Activated CD8-positive, alpha-beta memory T cell treated with anti-CD3 and anti-CD28 coated beads for 48 hours (primary cell): ENCODE data around the gene TEP1.
"Not testable (repeated sequence)": the region's sequence is repeated elsewhere in the genome, so short reads cannot be mapped to it uniquely, and the experiment has no call there.

Experiments
- DNase-seq, 3 experiments: peaks; one replicate each; pipeline ENCODE4 v3.0.0-alpha.2; 2020; ENCODE audit warnings: low read depth in 2 of 3, low spot score in 2 of 3

The TEP1 gene

GRCh38 chr14:20391505-20391904 is 21.8 kb downstream of the TEP1 start:
- DNase-seq = no peak

GRCh38 chr14:20388159-20388558 is 25.1 kb downstream of the TEP1 start:
- no peak for DNase-seq

- DNase-seq = no peak
These were observed 25.7 kb downstream of the TEP1 start for GRCh38 chr14:20387576-20387975.

GRCh38 chr14:20386276-20386855 is 26.9 kb downstream of the TEP1 start:
- DNase-seq = no peak

- DNase-seq = no peak
These were observed 28.4 kb downstream of the TEP1 start for GRCh38 chr14:20384886-20385285.

- DNase-seq = no peak
These were observed 29.0 kb downstream of the TEP1 start for GRCh38 chr14:20384321-20384720.

- DNase-seq = no peak
These were observed 29.7 kb downstream of the TEP1 start for GRCh38 chr14:20383636-20384035.

- DNase-seq = no peak
These were observed 30.3 kb downstream of the TEP1 start for GRCh38 chr14:20383032-20383431.

GRCh38 chr14:20382526-20382925 is 30.8 kb downstream of the TEP1 start:
- no peak for DNase-seq

GRCh38 chr14:20381341-20381740 is 32.0 kb downstream of the TEP1 start:
- no peak for DNase-seq

GRCh38 chr14:20380681-20381080 is 32.6 kb downstream of the TEP1 start:
- DNase-seq = no peak

GRCh38 chr14:20379743-20380142 is 33.6 kb downstream of the TEP1 start:
- DNase-seq = no peak

GRCh38 chr14:20377171-20377570 is 36.1 kb downstream of the TEP1 start:
- DNase-seq = no peak

- no peak for DNase-seq
These were observed 37.2 kb downstream of the TEP1 start for GRCh38 chr14:20376071-20376588.

GRCh38 chr14:20375471-20375870 is 37.8 kb downstream of the TEP1 start:
- DNase-seq = no peak

- no peak for DNase-seq
These were observed 40.5 kb downstream of the TEP1 start for GRCh38 chr14:20372796-20373195.

GRCh38 chr14:20365928-20366327 is 47.4 kb downstream of the TEP1 start:
- DNase-seq = no peak

GRCh38 chr14:20358474-20358873 is 54.8 kb downstream of the TEP1 start:
- not testable (repeated sequence) for DNase-seq

- DNase-seq = no peak
These were observed 56.9 kb downstream of the TEP1 start for GRCh38 chr14:20356422-20356821.

GRCh38 chr14:20350860-20351259 is 62.4 kb downstream of the TEP1 start:
- DNase-seq = no peak

GRCh38 chr14:20350282-20350681 is 63.0 kb downstream of the TEP1 start:
- no peak for DNase-seq

- DNase-seq = no peak
These were observed 65.6 kb downstream of the TEP1 start for GRCh38 chr14:20347747-20348146.

- DNase-seq = no peak
These were observed 66.6 kb downstream of the TEP1 start for GRCh38 chr14:20346713-20347112.
